Gastroesophageal sphincter (tissue), 4 donors: ENCODE results near the gene PRSS8. TPM values are rescaled to one million over a fixed set of nuclear protein-coding genes. Genes with fewer than 3 reads are reported as not detected.
A peak's percentile ranks its signal among the peaks of the same experiment; 100 is the strongest.

Experiments used
- ATAC-seq: fragments of 150-250 bp; one replicate; pipeline ENCODE4 v1.9.1; 2016; ENCODE audit warnings: mild to moderate bottlenecking, moderate library complexity
- H3K27ac ChIP-seq, 4 donors: fragments of 200-600 bp; sonication (generic) in 3 of 4; 1 replicate in 3 of 4; 2 replicates in 1 of 4; pipeline ENCODE4 v1.5.1; 2016 to 2019
- H3K27me3 ChIP-seq: fragments of 200-600 bp; sonication (generic); one replicate; pipeline ENCODE4 v1.5.1; 2019
- H3K36me3 ChIP-seq, 2 donors: fragments of 200-600 bp; sonication (generic); one replicate each; pipeline ENCODE4 v1.5.1; 2019; ENCODE audit warnings: control low read depth in 1 of 2
- H3K4me1 ChIP-seq, 3 donors: fragments of 200-600 bp; sonication (generic); 1 replicate in 2 of 3; 2 replicates in 1 of 3; pipeline ENCODE4 v1.5.1; 2016 to 2019; ENCODE audit warnings: control low read depth in 2 of 3
- H3K4me3 ChIP-seq, 2 donors: fragments of 200-600 bp; sonication (generic); one replicate each; pipeline ENCODE4 v1.5.1; 2019; ENCODE audit warnings: mild to moderate bottlenecking in 1 of 2, moderate library complexity in 1 of 2
- H3K9me3 ChIP-seq, 3 donors: fragments of 200-600 bp; sonication (generic); one replicate each; pipeline ENCODE4 v1.5.1; 2017 to 2019; ENCODE audit warnings: control low read depth in 2 of 3
- EP300 ChIP-seq: sonication (generic); formaldehyde crosslinking; IDR thresholded peaks from one replicate; pipeline ENCODE4 v1.6.1; 2017; ENCODE audit warnings: antibody characterized with exemption, mild to moderate bottlenecking
- POLR2A ChIP-seq, 2 donors: fragments of 450-650 bp; IDR thresholded peaks; one replicate each; pipeline ENCODE4 v1.6.1; 2017; ENCODE audit warnings: antibody characterized with exemption in 2 of 2, mild to moderate bottlenecking in 2 of 2, moderate library complexity in 1 of 2
- POLR2AphosphoS5 ChIP-seq: sonication (generic); formaldehyde crosslinking; IDR thresholded peaks from one replicate; pipeline ENCODE4 v1.6.1; 2017; ENCODE audit warnings: antibody characterized with exemption
- WGBS, 2 donors: methylation state at CpG; one replicate each; pipeline ENCODE4 v1.1.5; 2018; ENCODE audit warnings: low coverage in 1 of 2; 5-methylcytosine and 5-hydroxymethylcytosine counted together
- total RNA-seq, 4 donors: library from RNA; depleted of rRNA; stranded (reverse); fragments of >200 nt; gene quantifications; one replicate each; pipeline ENCODE4 v1.1.0, GENCODE V29; 2016
- TF ChIP-seq, protein P1 (sequence below), 4 experiments: fragments of 200-600 bp in 2 of 4; fragments of 450-650 bp in 2 of 4; sonication (generic) in 1 of 4; IDR thresholded peaks; one replicate each; pipeline ENCODE4 v1.5.1; 2017 to 2019; ENCODE audit warnings: antibody characterized with exemption in 4 of 4, mild to moderate bottlenecking in 2 of 4, moderate library complexity in 2 of 4

Gene PRSS8
- total RNA-seq, 4 donors from 2014 or later, result 4.1 TPM; not detected in 3

DNA sequence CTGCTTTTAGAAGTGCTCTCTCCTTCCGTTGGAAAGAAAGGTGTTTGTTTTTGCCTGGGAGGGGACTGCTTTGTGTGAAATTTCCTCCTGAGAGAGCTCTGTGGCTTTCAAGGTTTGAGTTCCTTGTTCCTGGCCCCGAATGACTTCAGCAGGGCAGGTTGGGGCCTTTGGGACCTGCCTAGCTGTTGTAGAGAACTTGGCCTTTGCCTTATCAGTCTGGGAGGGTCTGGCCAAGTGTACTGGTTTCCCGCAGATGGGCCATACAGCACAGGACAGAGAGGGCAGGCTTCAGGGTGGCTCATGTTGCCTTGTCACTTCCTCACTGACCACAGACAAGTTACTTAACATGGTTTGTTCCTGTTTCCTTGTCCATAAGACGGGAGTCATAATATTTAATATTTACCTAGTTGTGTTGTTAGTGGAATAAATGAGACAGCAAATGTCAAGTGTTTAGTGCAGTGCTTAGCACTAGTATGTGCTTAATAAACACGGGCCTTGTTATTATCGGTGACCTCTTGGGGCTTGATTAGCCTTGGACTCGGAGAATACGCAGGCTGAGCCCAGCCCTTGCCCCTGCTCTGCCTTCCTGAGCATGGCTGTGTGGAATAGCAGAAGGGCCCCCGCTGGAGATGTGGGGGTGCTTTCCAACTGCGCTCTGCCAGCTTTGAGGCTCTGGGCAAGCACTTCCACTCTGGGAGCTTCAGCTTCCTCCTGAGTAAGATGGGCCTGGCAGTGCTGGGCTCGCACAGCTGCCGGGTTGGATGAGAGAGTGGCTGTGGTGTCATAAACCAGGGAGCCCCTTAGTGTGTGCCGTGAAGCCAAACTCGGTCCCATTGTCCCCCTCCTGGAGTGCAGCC, 6.6 kb downstream of the PRSS8 start:
- 89 to 100% methylated on average over 1 to 7 of the region's 14 CpGs for WGBS, 2 donors
- Histone ChIP-seq H3K4me3 (no peak overlapping the region), H3K36me3 (peaks cover 0 to 89% of the 10 kb centered on the region in 2 donors), H3K27me3 (no peaks in the 10 kb centered on the region), H3K27ac (peak overlapping the region in 3 of 4 donors; percentile 61 to 64 (median 63)), H3K4me1 (peaks cover 0 to 15% (median 0%) of the 10 kb centered on the region in 3 donors), H3K9me3 (no peaks in the 10 kb centered on the region)
- no peak for TF ChIP-seq POLR2AphosphoS5
- TF ChIP-seq, protein P1, sequence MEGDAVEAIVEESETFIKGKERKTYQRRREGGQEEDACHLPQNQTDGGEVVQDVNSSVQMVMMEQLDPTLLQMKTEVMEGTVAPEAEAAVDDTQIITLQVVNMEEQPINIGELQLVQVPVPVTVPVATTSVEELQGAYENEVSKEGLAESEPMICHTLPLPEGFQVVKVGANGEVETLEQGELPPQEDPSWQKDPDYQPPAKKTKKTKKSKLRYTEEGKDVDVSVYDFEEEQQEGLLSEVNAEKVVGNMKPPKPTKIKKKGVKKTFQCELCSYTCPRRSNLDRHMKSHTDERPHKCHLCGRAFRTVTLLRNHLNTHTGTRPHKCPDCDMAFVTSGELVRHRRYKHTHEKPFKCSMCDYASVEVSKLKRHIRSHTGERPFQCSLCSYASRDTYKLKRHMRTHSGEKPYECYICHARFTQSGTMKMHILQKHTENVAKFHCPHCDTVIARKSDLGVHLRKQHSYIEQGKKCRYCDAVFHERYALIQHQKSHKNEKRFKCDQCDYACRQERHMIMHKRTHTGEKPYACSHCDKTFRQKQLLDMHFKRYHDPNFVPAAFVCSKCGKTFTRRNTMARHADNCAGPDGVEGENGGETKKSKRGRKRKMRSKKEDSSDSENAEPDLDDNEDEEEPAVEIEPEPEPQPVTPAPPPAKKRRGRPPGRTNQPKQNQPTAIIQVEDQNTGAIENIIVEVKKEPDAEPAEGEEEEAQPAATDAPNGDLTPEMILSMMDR (IDR thresholded peaks at IDR 0.05), result no peak
- no peak for TF ChIP-seq POLR2A (IDR thresholded peaks at IDR 0.05)
- no peak for TF ChIP-seq EP300
- ATAC-seq, result peak; percentile 63

DNA sequence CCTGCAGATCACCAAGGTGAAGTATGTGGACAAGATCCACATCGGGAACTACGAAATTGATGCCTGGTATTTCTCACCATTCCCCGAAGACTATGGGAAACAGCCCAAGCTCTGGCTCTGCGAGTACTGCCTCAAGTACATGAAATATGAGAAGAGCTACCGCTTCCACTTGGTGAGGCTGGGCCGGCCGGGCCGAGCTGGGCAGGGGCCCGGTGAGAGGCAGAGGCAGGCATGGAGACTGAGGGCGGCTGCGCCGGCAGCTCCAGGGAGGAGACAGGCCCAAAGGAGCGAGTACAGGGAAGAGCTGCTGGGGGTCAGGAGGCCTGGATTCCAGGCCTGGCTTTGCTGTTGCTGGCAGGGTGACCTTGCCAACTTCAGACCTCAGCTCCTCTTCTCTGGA, 8.3 kb downstream of the PRSS8 start:
- Histone ChIP-seq H3K4me3 (no peak overlapping the region), H3K36me3 (peaks cover 0 to 92% of the 10 kb centered on the region in 2 donors), H3K4me1 (peaks cover 0 to 15% (median 0%) of the 10 kb centered on the region in 3 donors), H3K9me3 (no peaks in the 10 kb centered on the region), H3K27me3 (no peaks in the 10 kb centered on the region), H3K27ac (peak overlapping the region in 1 of 4 donors; percentile 14)
- 100% methylated on average over 1 of the region's 13 CpGs; no CpG with 5 or more reads in 1 of the 2 donors for WGBS, 2 donors
- no peak for ATAC-seq
- TF ChIP-seq, protein P1 (IDR thresholded peaks at IDR 0.05), result no peak
- TF ChIP-seq EP300, result no peak
- no peak for TF ChIP-seq POLR2A (IDR thresholded peaks at IDR 0.05)
- TF ChIP-seq POLR2AphosphoS5, result no peak

DNA sequence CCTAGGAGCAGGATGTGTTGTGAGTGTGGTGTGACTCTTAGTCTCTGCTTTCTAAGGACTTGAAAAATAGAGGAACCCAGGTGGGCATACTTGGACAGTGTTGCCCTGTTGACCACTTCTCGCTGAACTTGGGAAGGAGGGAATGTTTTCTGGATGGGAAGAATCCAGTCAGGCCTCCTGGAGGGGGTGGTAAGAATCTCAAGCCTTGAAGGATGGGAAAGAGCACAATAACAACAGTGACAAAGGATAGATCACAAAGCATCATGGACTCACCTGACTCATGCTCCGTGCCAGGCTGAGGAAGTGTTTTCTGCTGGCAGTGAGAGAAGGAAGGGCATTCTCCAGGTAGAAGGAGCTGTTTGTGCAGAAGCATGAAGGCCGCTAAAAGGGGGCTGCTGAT, 9.7 kb downstream of the PRSS8 start:
- ATAC-seq, result no peak
- Histone ChIP-seq H3K4me1 (peaks cover 0 to 15% (median 0%) of the 10 kb centered on the region in 3 donors), H3K4me3 (no peak overlapping the region), H3K9me3 (no peaks in the 10 kb centered on the region), H3K27ac (no peak overlapping the region), H3K36me3 (peaks cover 0 to 92% of the 10 kb centered on the region in 2 donors), H3K27me3 (no peaks in the 10 kb centered on the region)
- WGBS, 2 donors, result 100% methylated on average over 2 of the region's 3 CpGs; no CpG with 5 or more reads in 1 of the 2 donors
- no peak for TF ChIP-seq EP300
- TF ChIP-seq, protein P1 (IDR thresholded peaks at IDR 0.05), result no peak

DNA sequence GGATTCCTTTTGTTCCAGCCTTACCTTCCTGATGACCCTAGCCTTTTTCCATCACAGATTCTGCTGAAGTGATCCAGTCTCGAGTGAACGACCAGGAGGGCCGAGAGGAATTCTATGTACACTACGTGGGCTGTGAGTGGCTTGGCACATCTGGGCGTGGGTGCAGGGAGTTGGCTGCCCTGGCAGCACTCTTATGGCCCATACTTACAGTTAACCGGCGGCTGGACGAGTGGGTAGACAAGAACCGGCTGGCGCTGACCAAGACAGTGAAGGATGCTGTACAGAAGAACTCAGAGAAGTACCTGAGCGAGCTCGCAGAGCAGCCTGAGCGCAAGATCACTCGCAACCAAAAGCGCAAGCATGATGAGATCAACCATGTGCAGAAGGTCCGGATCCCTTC, 15.4 kb downstream of the PRSS8 start:
- Histone ChIP-seq H3K36me3 (peaks cover 0 to 55% of the 10 kb centered on the region in 2 donors), H3K27me3 (no peaks in the 10 kb centered on the region), H3K9me3 (no peaks in the 10 kb centered on the region), H3K4me3 (no peak overlapping the region), H3K27ac (peak overlapping the region in 3 of 4 donors; percentile 95 to 99 (median 98)), H3K4me1 (peaks cover 0 to 39% (median 11%) of the 10 kb centered on the region in 3 donors)
- ATAC-seq, result no peak
- WGBS, 2 donors, result 97% methylated on average over 6 of the region's 16 CpGs; no CpG with 5 or more reads in 1 of the 2 donors
- no peak for TF ChIP-seq POLR2A (IDR thresholded peaks at IDR 0.05)
- TF ChIP-seq, protein P1 (IDR thresholded peaks at IDR 0.05), result no peak
